H9 (cell line): ENCODE data around the gene PDE4C. TPM values are rescaled to one million over a fixed set of nuclear protein-coding genes. Genes with fewer than 3 reads are reported as not detected.

Experiments used
- DNase-seq: peaks from one replicate; pipeline ENCODE4 v3.0.0-alpha.2; 2017
- H2AFZ ChIP-seq: one replicate; pipeline ENCODE4 v1.6.1; 2013; ENCODE audit warnings: mild to moderate bottlenecking, low read length, control low read depth, moderate library complexity
- H2AK5ac ChIP-seq: 2 replicates; pipeline ENCODE4 v1.6.1; 2013; ENCODE audit warnings: low read length, control low read depth, mixed read lengths; ENCODE audit not compliant: insufficient read length
- H2BK120ac ChIP-seq: one replicate; pipeline ENCODE4 v1.6.1; 2013; ENCODE audit warnings: low read depth, mild to moderate bottlenecking, low read length, control low read depth, inconsistent platforms; ENCODE audit not compliant: poor library complexity, severe bottlenecking
- H2BK12ac ChIP-seq: 2 replicates; pipeline ENCODE4 v1.6.1; 2013; ENCODE audit warnings: low read length, control low read depth, mixed read lengths, low read depth; ENCODE audit not compliant: insufficient read length
- H2BK15ac ChIP-seq: 2 replicates; pipeline ENCODE4 v1.6.1; 2013; ENCODE audit warnings: low read depth, low read length, control low read depth
- H2BK20ac ChIP-seq: one replicate; pipeline ENCODE4 v1.6.1; 2013; ENCODE audit warnings: low read depth, mild to moderate bottlenecking, low read length, control low read depth, inconsistent platforms; ENCODE audit not compliant: poor library complexity, severe bottlenecking
- H2BK5ac ChIP-seq: 2 replicates; pipeline ENCODE4 v1.6.1; 2013; ENCODE audit warnings: low read length, control low read depth, mixed read lengths; ENCODE audit not compliant: insufficient read length
- H3K14ac ChIP-seq: 2 replicates; pipeline ENCODE4 v1.6.1; 2013; ENCODE audit warnings: low read length, control low read depth; ENCODE audit not compliant: insufficient read depth
- H3K18ac ChIP-seq: 2 replicates; pipeline ENCODE4 v1.6.1; 2013; ENCODE audit warnings: low read depth, mild to moderate bottlenecking, mixed read lengths, low read length, control low read depth; ENCODE audit not compliant: insufficient read length
- H3K23ac ChIP-seq: 2 replicates; pipeline ENCODE4 v1.6.1; 2013; ENCODE audit warnings: low read length, control low read depth, mixed read lengths, low read depth; ENCODE audit not compliant: insufficient read length
- H3K23me2 ChIP-seq: 2 replicates; pipeline ENCODE4 v1.6.1; 2013; ENCODE audit warnings: low read depth, mild to moderate bottlenecking, mixed read lengths, low read length, control low read depth; ENCODE audit not compliant: insufficient read length, poor library complexity, severe bottlenecking
- H3K27ac ChIP-seq: 2 replicates; pipeline ENCODE4 v1.5.1; 2013; ENCODE audit warnings: low read length, control low read depth, mixed read lengths, low read depth; ENCODE audit not compliant: insufficient read length
- H3K27me3 ChIP-seq: 2 replicates; pipeline ENCODE4 v1.6.1; 2013; ENCODE audit warnings: low read length, control low read depth, inconsistent platforms; ENCODE audit not compliant: insufficient read depth
- H3K4ac ChIP-seq: 2 replicates; pipeline ENCODE4 v1.6.1; 2013; ENCODE audit warnings: low read depth, mild to moderate bottlenecking, control low read depth, inconsistent platforms, low read length, moderate library complexity
- H3K4me1 ChIP-seq: 2 replicates; pipeline ENCODE4 v1.6.1; 2013; ENCODE audit warnings: low read length, control low read depth, inconsistent platforms; ENCODE audit not compliant: insufficient read depth
- H3K4me2 ChIP-seq: 2 replicates; pipeline ENCODE4 v1.6.1; 2013; ENCODE audit warnings: low read length, control low read depth, mixed read lengths; ENCODE audit not compliant: insufficient read length, insufficient read depth
- H3K56ac ChIP-seq: 2 replicates; pipeline ENCODE4 v1.6.1; 2013; ENCODE audit warnings: low read depth, mild to moderate bottlenecking, mixed read lengths, low read length, control low read depth; ENCODE audit not compliant: insufficient read length
- H3K79me1 ChIP-seq: 2 replicates; pipeline ENCODE4 v1.6.1; 2013; ENCODE audit warnings: low read depth, mild to moderate bottlenecking, moderate library complexity, low read length, control low read depth, inconsistent platforms; ENCODE audit not compliant: insufficient read depth, poor library complexity, severe bottlenecking
- H3K79me2 ChIP-seq: 2 replicates; pipeline ENCODE4 v1.6.1; 2013; ENCODE audit warnings: low read length, control low read depth, inconsistent platforms; ENCODE audit not compliant: insufficient read depth
- H3K9ac ChIP-seq: 2 replicates; pipeline ENCODE4 v1.6.1; 2013; ENCODE audit warnings: low read length, control low read depth, mixed read lengths; ENCODE audit not compliant: insufficient read length; ENCODE audit errors: extremely low read depth
- H3K9me3 ChIP-seq: one replicate; pipeline ENCODE4 v1.6.1; 2013; ENCODE audit warnings: low read depth, low read length, inconsistent platforms; ENCODE audit not compliant: control insufficient read depth
- H3T11ph ChIP-seq: one replicate; pipeline ENCODE4 v1.6.1; 2013; ENCODE audit warnings: mild to moderate bottlenecking, low read length, control low read depth, inconsistent platforms
- H4K20me1 ChIP-seq: one replicate; pipeline ENCODE4 v1.6.1; 2013; ENCODE audit not compliant: control insufficient read depth, insufficient read length, insufficient read depth
- H4K5ac ChIP-seq: 2 replicates; pipeline ENCODE4 v1.6.1; 2013; ENCODE audit warnings: low read depth, mild to moderate bottlenecking, mixed read lengths, low read length, control low read depth; ENCODE audit not compliant: insufficient read length
- H4K8ac ChIP-seq: replicated peaks from 2 replicates; pipeline ENCODE4 v1.6.1; 2013; ENCODE audit warnings: low read length, control low read depth, mixed read lengths, low read depth; ENCODE audit not compliant: insufficient read length
- H4K91ac ChIP-seq: 2 replicates; pipeline ENCODE4 v1.6.1; 2013; ENCODE audit warnings: low read depth, mild to moderate bottlenecking, moderate library complexity, mixed read lengths, low read length, control low read depth; ENCODE audit not compliant: insufficient read length
- H3K27ac Mint-ChIP-seq, 3 experiments: 2 replicates in 2 of 3; 3 replicates in 1 of 3; pipeline ENCODE4 v1.8.0; 2020 to 2021; ENCODE audit warnings: mixed read lengths in 3 of 3, mild to moderate bottlenecking in 1 of 3, moderate library complexity in 1 of 3
- H3K27me3 Mint-ChIP-seq: 2 replicates; pipeline ENCODE4 v1.8.0; 2021; ENCODE audit warnings: low read depth, mild to moderate bottlenecking, moderate library complexity, mixed read lengths
- H3K36me3 Mint-ChIP-seq, 3 experiments: 2 replicates in 2 of 3; 3 replicates in 1 of 3; pipeline ENCODE4 v1.8.0; 2020 to 2021; ENCODE audit warnings: low read depth in 3 of 3, mixed read lengths in 3 of 3; ENCODE audit not compliant: insufficient read depth in 1 of 3
- H3K4me1 Mint-ChIP-seq, 2 experiments: 2 replicates each; pipeline ENCODE4 v1.8.0; 2020; ENCODE audit warnings: mixed read lengths in 2 of 2
- H3K4me3 Mint-ChIP-seq, 2 experiments: 2 replicates in 1 of 2; 3 replicates in 1 of 2; pipeline ENCODE4 v1.8.0; 2020 to 2021; ENCODE audit warnings: mild to moderate bottlenecking in 2 of 2, mixed read lengths in 2 of 2, moderate library complexity in 1 of 2
- H3K9me3 Mint-ChIP-seq, 2 experiments: 2 replicates in 1 of 2; 3 replicates in 1 of 2; pipeline ENCODE4 v1.8.0; 2020; ENCODE audit warnings: mild to moderate bottlenecking in 2 of 2, mixed read lengths in 2 of 2, moderate library complexity in 1 of 2
- WGBS: extraction: QIAGEN DNeasy Blood & Tissue Kit; methylation state at CpG from one replicate; pipeline ENCODE4 v1.1.7; 2013; ENCODE audit warnings: missing lambda C conversion rate, low lambda C conversion rate, mixed read lengths; ENCODE audit not compliant: insufficient read length; ENCODE audit errors: extremely low coverage; 5-methylcytosine and 5-hydroxymethylcytosine counted together
- total RNA-seq: library from RNA; stranded (reverse); gene quantifications from 2 replicates; pipeline ENCODE4 v1.2.1, GENCODE V29; 2021
- TF ChIP-seq, protein P1 (sequence below): fragments of 200-600 bp; sonication (generic); conservative IDR thresholded peaks from 3 replicates; pipeline ENCODE4 v1.8.0; 2021; ENCODE audit warnings: antibody characterized with exemption, mild to moderate bottlenecking

PDE4C gene
- total RNA-seq, 1 experiment from 2014 or later, result 1.8 TPM

DNA sequence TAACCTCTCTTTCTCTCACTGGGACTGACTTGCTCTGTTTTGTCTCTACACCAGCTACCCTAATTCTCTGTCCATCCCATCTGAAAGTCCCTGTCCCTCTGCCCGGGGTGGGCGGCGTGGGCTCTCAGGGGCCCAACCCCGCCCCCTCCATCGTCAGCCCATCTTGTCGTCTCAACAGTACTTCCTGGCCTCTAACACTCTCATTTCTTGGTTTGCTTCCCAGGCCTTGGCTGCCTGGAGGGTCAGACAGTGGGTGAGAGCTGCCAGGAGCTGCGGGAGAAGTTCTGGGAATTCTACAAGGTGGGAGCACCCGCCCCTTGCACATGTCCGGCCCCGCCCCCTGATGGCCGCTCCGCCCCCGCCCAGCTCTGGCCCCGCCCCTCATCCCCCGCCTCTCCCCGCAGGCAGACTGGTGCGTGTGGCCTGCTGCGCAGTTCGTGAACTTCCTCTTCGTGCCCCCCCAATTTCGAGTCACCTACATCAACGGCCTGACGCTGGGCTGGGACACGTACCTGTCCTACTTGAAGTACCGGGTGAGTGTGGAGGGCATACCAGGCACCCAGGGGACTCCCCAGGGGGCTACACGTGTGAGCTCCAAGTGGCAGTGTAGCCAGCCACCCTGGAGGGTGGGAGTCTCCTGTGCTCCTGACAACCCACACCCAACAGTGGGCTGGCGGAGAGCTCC is 31.5 kb downstream of the PDE4C start:
- no peak overlapping the region for H2AFZ ChIP-seq
- no peaks in the 10 kb centered on the region; the same call in 1 of the 2 replicates for H3K4me1 ChIP-seq
- H3K4me2 ChIP-seq, result peak overlapping the region; percentile 87
- WGBS, result no CpG with 5 or more reads among the region's 27 CpGs
- H3K4me3 Mint-ChIP-seq, result peak overlapping the region; percentile 84 to 90
- H4K91ac ChIP-seq, result no peak overlapping the region
- H3K27ac Mint-ChIP-seq, result 0 out of 7 replicates have a peak overlapping the region, but pooled peaks of 2 of the 3 experiments have one; percentile 21 to 34
- H3T11ph ChIP-seq, result no peak overlapping the region
- H2BK20ac ChIP-seq, result no peak overlapping the region
- no peak overlapping the region for H2BK5ac ChIP-seq
- H3K36me3 Mint-ChIP-seq, result peaks cover 14 to 32% (median 32%) of the 10 kb centered on the region in 3 experiments
- H3K27me3 ChIP-seq, result no peaks in the 10 kb centered on the region
- no peak overlapping the region for H3K56ac ChIP-seq
- H3K79me2 ChIP-seq, result peaks cover 2% of the 10 kb centered on the region; the same call in 1 of the 2 replicates
- no peak overlapping the region for H3K14ac ChIP-seq
- no peaks in the 10 kb centered on the region; a peak in 1 of 5 replicates for H3K9me3 Mint-ChIP-seq
- no peak overlapping the region for H4K5ac ChIP-seq
- H3K9ac ChIP-seq, result peak overlapping the region; percentile 5
- H2BK120ac ChIP-seq, result no peak overlapping the region
- no peaks in the 10 kb centered on the region; the same call in 1 of the 2 replicates for H3K27me3 Mint-ChIP-seq
- TF ChIP-seq, protein P1, sequence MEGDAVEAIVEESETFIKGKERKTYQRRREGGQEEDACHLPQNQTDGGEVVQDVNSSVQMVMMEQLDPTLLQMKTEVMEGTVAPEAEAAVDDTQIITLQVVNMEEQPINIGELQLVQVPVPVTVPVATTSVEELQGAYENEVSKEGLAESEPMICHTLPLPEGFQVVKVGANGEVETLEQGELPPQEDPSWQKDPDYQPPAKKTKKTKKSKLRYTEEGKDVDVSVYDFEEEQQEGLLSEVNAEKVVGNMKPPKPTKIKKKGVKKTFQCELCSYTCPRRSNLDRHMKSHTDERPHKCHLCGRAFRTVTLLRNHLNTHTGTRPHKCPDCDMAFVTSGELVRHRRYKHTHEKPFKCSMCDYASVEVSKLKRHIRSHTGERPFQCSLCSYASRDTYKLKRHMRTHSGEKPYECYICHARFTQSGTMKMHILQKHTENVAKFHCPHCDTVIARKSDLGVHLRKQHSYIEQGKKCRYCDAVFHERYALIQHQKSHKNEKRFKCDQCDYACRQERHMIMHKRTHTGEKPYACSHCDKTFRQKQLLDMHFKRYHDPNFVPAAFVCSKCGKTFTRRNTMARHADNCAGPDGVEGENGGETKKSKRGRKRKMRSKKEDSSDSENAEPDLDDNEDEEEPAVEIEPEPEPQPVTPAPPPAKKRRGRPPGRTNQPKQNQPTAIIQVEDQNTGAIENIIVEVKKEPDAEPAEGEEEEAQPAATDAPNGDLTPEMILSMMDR, result no peak
- peaks cover 6% of the 10 kb centered on the region for H3K79me1 ChIP-seq
- no peak overlapping the region for H2AK5ac ChIP-seq
- H3K4me1 Mint-ChIP-seq, result peaks cover 17 to 20% of the 10 kb centered on the region in 2 experiments
- no peak overlapping the region for H2BK15ac ChIP-seq
- H4K20me1 ChIP-seq, result no peaks in the 10 kb centered on the region
- H3K23me2 ChIP-seq, result peaks cover 8% of the 10 kb centered on the region
- H3K27ac ChIP-seq, result no peak overlapping the region
- peak; percentile 77 for DNase-seq
- no peak overlapping the region for H4K8ac ChIP-seq
- H3K23ac ChIP-seq, result no peak overlapping the region
- H2BK12ac ChIP-seq, result no peak overlapping the region
- no peak overlapping the region for H3K4ac ChIP-seq
- H3K9me3 ChIP-seq, result no peaks in the 10 kb centered on the region
- H3K18ac ChIP-seq, result no peak overlapping the region
